ENCODE data around the gene HUWE1. TPM values are rescaled to one million over a fixed set of nuclear protein-coding genes. Genes with fewer than 3 reads are reported as not detected.
"Not testable (repeated sequence)": the region's sequence is repeated elsewhere in the genome, so short reads cannot be mapped to it uniquely, and the experiment has no call there.

The HUWE1 gene
- total and polyA plus RNA-seq, 2 donors: 31.0 to 35.7 TPM

DNA sequence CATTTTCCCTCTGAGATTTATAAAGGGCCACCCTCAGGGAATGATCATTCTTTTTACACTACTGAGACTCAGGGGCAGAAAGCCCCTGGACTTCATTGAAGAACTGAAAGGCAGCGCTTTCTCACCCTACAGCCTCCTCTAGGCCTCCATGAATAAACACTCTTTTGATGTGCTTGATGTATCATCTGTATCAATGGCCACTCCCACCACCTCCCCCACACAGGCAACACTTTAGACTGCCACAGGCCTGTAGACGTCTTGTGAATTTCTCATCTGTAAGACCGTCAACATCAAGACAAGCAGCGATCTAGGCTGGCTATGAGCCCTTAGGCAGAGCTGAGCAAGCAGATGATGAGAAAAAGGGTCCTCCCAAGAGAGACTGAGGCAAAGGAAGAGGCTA is 123.2 kb downstream of the HUWE1 start:
- peaks cover 59 to 82% of the 10 kb centered on the region in 2 donors for H3K36me3 ChIP-seq (ENCODE audit: control insufficient read depth in 2 of 2, insufficient read depth in 2 of 2, low read length in 1 of 2)
- H3K9me3 ChIP-seq (ENCODE audit: control insufficient read depth in 2 of 2, insufficient read depth in 1 of 2, low read length in 1 of 2): no peaks in the 10 kb centered on the region
- no peak overlapping the region for H3K4me3 ChIP-seq (ENCODE audit: low read length in 2 of 2)
- no peaks in the 10 kb centered on the region for H3K27me3 ChIP-seq (ENCODE audit: control insufficient read depth in 2 of 2, insufficient read depth in 1 of 2, low read length in 1 of 2)
- no peaks in the 10 kb centered on the region for H3K4me1 ChIP-seq (ENCODE audit: control insufficient read depth in 2 of 2, insufficient read depth in 2 of 2, low read length in 2 of 2)
- no peak for DNase-seq (ENCODE audit: low read depth in 6 of 9, low spot score in 9 of 9)
- H3K27ac ChIP-seq (ENCODE audit: low read depth in 1 of 2, low read length in 1 of 2): no peak overlapping the region
- 99% methylated on average over 4 of the region's 4 CpGs for WGBS

DNA sequence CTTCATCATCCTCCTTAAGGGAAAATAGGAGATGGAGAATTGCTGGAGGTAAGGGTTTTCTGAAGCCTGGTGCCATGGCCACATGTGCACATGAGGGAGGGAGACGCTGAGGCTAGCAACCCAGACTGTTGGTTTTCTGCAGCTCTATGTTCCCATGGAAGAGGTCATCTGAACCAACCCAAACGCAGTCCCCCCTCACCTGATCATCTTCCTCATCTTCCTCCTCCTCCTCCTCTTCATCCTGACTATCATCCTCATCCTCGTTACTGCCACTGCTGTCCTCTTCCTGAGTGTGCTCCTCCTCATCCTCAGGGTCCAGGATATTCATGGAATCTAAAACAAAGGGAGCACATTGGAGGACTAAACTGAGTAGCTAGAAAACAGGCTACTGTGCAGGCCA is 124.6 kb downstream of the HUWE1 start:
- WGBS: 100% methylated on average over 3 of the region's 3 CpGs
- Histone ChIP-seq H3K27ac (ENCODE audit: low read depth in 1 of 2, low read length in 1 of 2) (no peak overlapping the region), H3K4me1 (ENCODE audit: control insufficient read depth in 2 of 2, insufficient read depth in 2 of 2, low read length in 2 of 2) (no peaks in the 10 kb centered on the region), H3K36me3 (ENCODE audit: control insufficient read depth in 2 of 2, insufficient read depth in 2 of 2, low read length in 1 of 2) (peaks cover 66 to 91% of the 10 kb centered on the region in 2 donors), H3K9me3 (ENCODE audit: control insufficient read depth in 2 of 2, insufficient read depth in 1 of 2, low read length in 1 of 2) (no peaks in the 10 kb centered on the region), H3K27me3 (ENCODE audit: control insufficient read depth in 2 of 2, insufficient read depth in 1 of 2, low read length in 1 of 2) (no peaks in the 10 kb centered on the region), H3K4me3 (ENCODE audit: low read length in 2 of 2) (no peak overlapping the region)
- DNase-seq (ENCODE audit: low read depth in 6 of 9, low spot score in 9 of 9): no peak

GRCh38 chrX:53558646-53559045 is 127.9 kb downstream of the HUWE1 start:
- Histone ChIP-seq H3K9me3 (ENCODE audit: control insufficient read depth in 2 of 2, insufficient read depth in 1 of 2, low read length in 1 of 2) (no peaks in the 10 kb centered on the region), H3K27me3 (ENCODE audit: control insufficient read depth in 2 of 2, insufficient read depth in 1 of 2, low read length in 1 of 2) (no peaks in the 10 kb centered on the region), H3K36me3 (ENCODE audit: control insufficient read depth in 2 of 2, insufficient read depth in 2 of 2, low read length in 1 of 2) (peaks cover 55 to 91% of the 10 kb centered on the region in 2 donors), H3K4me3 (ENCODE audit: low read length in 2 of 2) (no peak overlapping the region), H3K27ac (ENCODE audit: low read depth in 1 of 2, low read length in 1 of 2) (no peak overlapping the region), H3K4me1 (ENCODE audit: control insufficient read depth in 2 of 2, insufficient read depth in 2 of 2, low read length in 2 of 2) (no peaks in the 10 kb centered on the region)
- 98% methylated on average over 6 of the region's 6 CpGs for WGBS
- no peak for DNase-seq (ENCODE audit: low read depth in 6 of 9, low spot score in 9 of 9)

DNA sequence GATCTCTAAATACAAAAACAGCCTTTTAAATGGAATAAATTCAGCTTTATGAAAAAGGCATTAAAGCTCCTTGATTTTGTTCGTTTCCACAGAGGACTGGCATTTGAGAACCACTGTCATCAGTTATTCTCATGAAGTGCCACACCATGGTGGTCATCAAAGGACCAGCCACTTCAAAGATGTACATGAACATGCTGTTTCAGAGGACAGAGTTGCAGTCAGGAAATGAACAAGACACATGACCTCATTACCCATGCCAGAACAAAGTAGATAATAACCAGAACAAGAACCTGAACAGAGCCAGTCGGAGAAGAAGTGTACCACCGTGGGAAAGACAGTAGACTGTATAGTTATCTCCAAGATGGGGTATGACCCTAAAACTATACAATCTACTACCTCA is 129.7 kb downstream of the HUWE1 start:
- peaks cover 53 to 88% of the 10 kb centered on the region in 2 donors for H3K36me3 ChIP-seq (ENCODE audit: control insufficient read depth in 2 of 2, insufficient read depth in 2 of 2, low read length in 1 of 2)
- H3K27me3 ChIP-seq (ENCODE audit: control insufficient read depth in 2 of 2, insufficient read depth in 1 of 2, low read length in 1 of 2): no peaks in the 10 kb centered on the region
- no peak overlapping the region for H3K4me3 ChIP-seq (ENCODE audit: low read length in 2 of 2)
- DNase-seq (ENCODE audit: low read depth in 6 of 9, low spot score in 9 of 9): no peak
- H3K9me3 ChIP-seq (ENCODE audit: control insufficient read depth in 2 of 2, insufficient read depth in 1 of 2, low read length in 1 of 2): no peaks in the 10 kb centered on the region
- no peak overlapping the region for H3K27ac ChIP-seq (ENCODE audit: low read depth in 1 of 2, low read length in 1 of 2)
- H3K4me1 ChIP-seq (ENCODE audit: control insufficient read depth in 2 of 2, insufficient read depth in 2 of 2, low read length in 2 of 2): no peaks in the 10 kb centered on the region
- WGBS: 98% methylated on average over 3 of the region's 3 CpGs

- WGBS: 99% methylated on average over 18 of the region's 18 CpGs
Measured at GRCh38 chrX:53550756-53551463, 135.6 kb downstream of the HUWE1 start.

DNA sequence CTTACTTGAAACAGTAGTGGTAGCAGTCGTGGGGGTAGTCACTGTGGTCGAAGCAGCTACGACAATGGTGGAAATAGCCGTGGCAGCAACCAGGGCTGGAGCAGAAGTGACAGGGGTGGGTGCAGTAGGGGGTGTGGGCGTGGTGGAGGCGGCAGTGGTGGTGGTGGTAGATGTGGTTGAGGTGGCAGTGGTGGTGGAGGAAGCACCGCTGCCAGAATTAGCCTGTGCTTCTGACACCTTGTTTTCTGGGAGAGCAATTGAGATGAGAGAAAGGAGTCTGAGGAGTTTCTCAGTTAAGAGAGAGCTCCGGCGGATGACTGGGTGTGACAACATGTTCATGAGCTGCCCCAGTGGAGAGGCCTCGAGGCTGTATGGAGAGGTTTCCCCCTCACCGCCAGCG is 138.9 kb downstream of the HUWE1 start:
- no peaks in the 10 kb centered on the region for H3K4me1 ChIP-seq (ENCODE audit: control insufficient read depth in 2 of 2, insufficient read depth in 2 of 2, low read length in 2 of 2)
- H3K36me3 ChIP-seq (ENCODE audit: control insufficient read depth in 2 of 2, insufficient read depth in 2 of 2, low read length in 1 of 2): peaks cover 89 to 94% of the 10 kb centered on the region in 2 donors
- WGBS: 98% methylated on average over 12 of the region's 12 CpGs

More at GRCh38 chrX:53550756-53551463, 135.6 kb downstream of the HUWE1 start:
- DNase-seq (ENCODE audit: low read depth in 6 of 9, low spot score in 9 of 9): no peak
- Histone ChIP-seq H3K4me3 (ENCODE audit: low read length in 2 of 2) (no peak overlapping the region), H3K36me3 (ENCODE audit: control insufficient read depth in 2 of 2, insufficient read depth in 2 of 2, low read length in 1 of 2) (peaks cover 71 to 86% of the 10 kb centered on the region in 2 donors), H3K9me3 (ENCODE audit: control insufficient read depth in 2 of 2, insufficient read depth in 1 of 2, low read length in 1 of 2) (no peaks in the 10 kb centered on the region), H3K27me3 (ENCODE audit: control insufficient read depth in 2 of 2, insufficient read depth in 1 of 2, low read length in 1 of 2) (no peaks in the 10 kb centered on the region), H3K27ac (ENCODE audit: low read depth in 1 of 2, low read length in 1 of 2) (no peak overlapping the region), H3K4me1 (ENCODE audit: control insufficient read depth in 2 of 2, insufficient read depth in 2 of 2, low read length in 2 of 2) (no peaks in the 10 kb centered on the region)

GRCh38 chrX:53544936-53545335 is 141.6 kb downstream of the HUWE1 start:
- H3K27me3 ChIP-seq (ENCODE audit: control insufficient read depth in 2 of 2, insufficient read depth in 1 of 2, low read length in 1 of 2): no peaks in the 10 kb centered on the region
- DNase-seq (ENCODE audit: low read depth in 6 of 9, low spot score in 9 of 9): no peak
- H3K27ac ChIP-seq (ENCODE audit: low read depth in 1 of 2, low read length in 1 of 2): no peak overlapping the region
- peaks cover 70 to 83% of the 10 kb centered on the region in 2 donors for H3K36me3 ChIP-seq (ENCODE audit: control insufficient read depth in 2 of 2, insufficient read depth in 2 of 2, low read length in 1 of 2)
- H3K4me1 ChIP-seq (ENCODE audit: control insufficient read depth in 2 of 2, insufficient read depth in 2 of 2, low read length in 2 of 2): no peaks in the 10 kb centered on the region
- 97% methylated on average over 9 of the region's 9 CpGs for WGBS
- no peak overlapping the region for H3K4me3 ChIP-seq (ENCODE audit: low read length in 2 of 2)
- H3K9me3 ChIP-seq (ENCODE audit: control insufficient read depth in 2 of 2, insufficient read depth in 1 of 2, low read length in 1 of 2): no peaks in the 10 kb centered on the region

More for the DNA sequence above, 138.9 kb downstream of the HUWE1 start:
- Histone ChIP-seq H3K27ac (ENCODE audit: low read depth in 1 of 2, low read length in 1 of 2) (no peak overlapping the region), H3K4me3 (ENCODE audit: low read length in 2 of 2) (no peak overlapping the region), H3K27me3 (ENCODE audit: control insufficient read depth in 2 of 2, insufficient read depth in 1 of 2, low read length in 1 of 2) (no peaks in the 10 kb centered on the region), H3K9me3 (ENCODE audit: control insufficient read depth in 2 of 2, insufficient read depth in 1 of 2, low read length in 1 of 2) (no peaks in the 10 kb centered on the region)
- DNase-seq (ENCODE audit: low read depth in 6 of 9, low spot score in 9 of 9): no peak

DNA sequence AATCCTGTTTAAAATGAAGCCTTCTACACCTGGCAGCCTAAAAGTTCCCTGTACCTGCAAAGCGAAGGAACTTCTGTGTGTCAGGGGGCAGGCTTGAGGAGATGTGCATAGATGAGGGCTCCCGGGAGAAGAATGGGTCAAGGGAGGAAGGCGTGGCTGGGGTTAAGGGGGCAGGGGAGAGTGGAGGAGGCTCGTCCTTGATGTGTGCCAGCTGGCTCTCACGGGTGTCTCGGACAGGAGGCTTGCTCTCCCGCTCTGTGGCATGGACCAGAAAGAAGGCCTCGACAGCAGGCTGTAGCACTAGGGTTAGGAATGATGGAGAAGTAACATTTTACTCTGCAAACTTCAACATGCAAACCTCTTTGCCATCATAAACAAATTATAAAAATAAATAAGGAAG is 147.7 kb downstream of the HUWE1 start:
- no peaks in the 10 kb centered on the region for H3K27me3 ChIP-seq (ENCODE audit: control insufficient read depth in 2 of 2, insufficient read depth in 1 of 2, low read length in 1 of 2)
- no peaks in the 10 kb centered on the region for H3K9me3 ChIP-seq (ENCODE audit: control insufficient read depth in 2 of 2, insufficient read depth in 1 of 2, low read length in 1 of 2)
- no peak for DNase-seq (ENCODE audit: low read depth in 6 of 9, low spot score in 9 of 9)
- whole genome bisulfite sequencing: 99% methylated on average over 8 of the region's 8 CpGs
- H3K4me1 ChIP-seq (ENCODE audit: control insufficient read depth in 2 of 2, insufficient read depth in 2 of 2, low read length in 2 of 2): no peaks in the 10 kb centered on the region
- no peak overlapping the region for H3K4me3 ChIP-seq (ENCODE audit: low read length in 2 of 2)
- peaks cover 71 to 80% of the 10 kb centered on the region in 2 donors for H3K36me3 ChIP-seq (ENCODE audit: control insufficient read depth in 2 of 2, insufficient read depth in 2 of 2, low read length in 1 of 2)
- no peak overlapping the region for H3K27ac ChIP-seq (ENCODE audit: low read depth in 1 of 2, low read length in 1 of 2)

DNA sequence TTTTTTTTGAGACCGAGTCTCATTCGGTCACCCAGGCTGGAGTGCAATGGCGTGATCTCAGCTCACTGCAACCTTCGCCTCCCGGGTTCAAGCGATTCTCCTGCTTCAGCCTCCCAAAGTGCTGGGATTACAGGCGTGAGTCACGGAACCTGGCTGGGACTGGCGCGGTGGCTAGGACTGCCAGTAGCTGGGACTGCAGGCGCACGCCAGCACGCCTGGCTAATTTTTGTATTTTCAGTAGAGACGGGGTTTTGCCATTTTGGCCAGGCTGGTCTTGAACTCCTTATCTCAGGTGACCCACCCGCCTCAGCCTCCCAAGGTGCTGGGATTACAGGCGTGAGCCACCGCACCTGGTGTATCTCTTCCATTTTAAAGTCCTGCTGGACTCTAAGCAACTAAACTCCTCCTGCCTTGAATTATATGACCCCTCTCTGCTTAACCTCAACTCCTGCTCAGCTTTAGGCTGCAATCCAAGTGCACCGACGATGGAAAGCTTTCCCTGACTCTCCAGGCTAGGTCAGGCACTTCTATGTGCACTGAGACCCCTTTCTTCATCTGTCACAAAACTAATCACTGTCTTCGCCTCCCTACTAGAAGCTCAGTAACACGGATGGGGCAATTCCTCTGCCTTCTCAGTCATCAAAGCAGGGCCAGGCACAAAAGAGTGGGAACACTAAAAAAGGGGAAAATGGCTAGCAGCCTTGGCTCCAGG is 155.1 kb downstream of the HUWE1 start:
- not testable (repeated sequence) for DNase-seq (ENCODE audit: low read depth in 6 of 9, low spot score in 9 of 9)
- WGBS: 97% methylated on average over 21 of the region's 21 CpGs

More for the DNA sequence above, 155.1 kb downstream of the HUWE1 start:
- not testable (repeated sequence) for H3K9me3 ChIP-seq (ENCODE audit: control insufficient read depth in 2 of 2, insufficient read depth in 1 of 2, low read length in 1 of 2); H3K27me3 ChIP-seq (ENCODE audit: control insufficient read depth in 2 of 2, insufficient read depth in 1 of 2, low read length in 1 of 2); H3K27ac ChIP-seq (ENCODE audit: low read depth in 1 of 2, low read length in 1 of 2); H3K4me3 ChIP-seq (ENCODE audit: low read length in 2 of 2); H3K4me1 ChIP-seq (ENCODE audit: control insufficient read depth in 2 of 2, insufficient read depth in 2 of 2, low read length in 2 of 2)
- H3K36me3 ChIP-seq (ENCODE audit: control insufficient read depth in 2 of 2, insufficient read depth in 2 of 2, low read length in 1 of 2): peaks cover 33 to 35% of the 10 kb centered on the region in 2 donors
